NCI-H1694 (cell line): ENCODE results near the gene ICAM4.

Experiments used
- DNase-seq: peaks from one replicate; lab custom pipeline; 2025; lab: John Stamatoyannopoulos, UW

Gene ICAM4

DNA sequence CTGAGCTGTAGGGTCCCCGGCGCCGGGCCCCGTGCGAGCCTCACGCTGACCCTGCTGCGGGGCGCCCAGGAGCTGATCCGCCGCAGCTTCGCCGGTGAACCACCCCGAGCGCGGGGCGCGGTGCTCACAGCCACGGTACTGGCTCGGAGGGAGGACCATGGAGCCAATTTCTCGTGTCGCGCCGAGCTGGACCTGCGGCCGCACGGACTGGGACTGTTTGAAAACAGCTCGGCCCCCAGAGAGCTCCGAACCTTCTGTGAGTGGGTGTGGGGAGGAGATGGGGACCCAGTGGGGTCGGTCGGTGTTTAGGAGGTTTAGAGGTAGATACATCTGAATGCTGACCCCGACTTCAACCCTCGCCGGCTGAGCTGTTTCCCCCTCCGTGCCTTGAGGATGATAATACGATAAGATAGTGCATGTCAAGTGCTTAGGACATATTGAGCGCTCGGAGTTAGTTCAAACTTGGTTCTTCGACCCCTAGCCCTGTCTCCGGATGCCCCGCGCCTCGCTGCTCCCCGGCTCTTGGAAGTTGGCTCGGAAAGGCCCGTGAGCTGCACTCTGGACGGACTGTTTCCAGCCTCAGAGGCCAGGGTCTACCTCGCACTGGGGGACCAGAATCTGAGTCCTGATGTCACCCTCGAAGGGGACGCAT is 4.9 kb downstream of the ICAM4 start:
- no peak for DNase-seq

DNA sequence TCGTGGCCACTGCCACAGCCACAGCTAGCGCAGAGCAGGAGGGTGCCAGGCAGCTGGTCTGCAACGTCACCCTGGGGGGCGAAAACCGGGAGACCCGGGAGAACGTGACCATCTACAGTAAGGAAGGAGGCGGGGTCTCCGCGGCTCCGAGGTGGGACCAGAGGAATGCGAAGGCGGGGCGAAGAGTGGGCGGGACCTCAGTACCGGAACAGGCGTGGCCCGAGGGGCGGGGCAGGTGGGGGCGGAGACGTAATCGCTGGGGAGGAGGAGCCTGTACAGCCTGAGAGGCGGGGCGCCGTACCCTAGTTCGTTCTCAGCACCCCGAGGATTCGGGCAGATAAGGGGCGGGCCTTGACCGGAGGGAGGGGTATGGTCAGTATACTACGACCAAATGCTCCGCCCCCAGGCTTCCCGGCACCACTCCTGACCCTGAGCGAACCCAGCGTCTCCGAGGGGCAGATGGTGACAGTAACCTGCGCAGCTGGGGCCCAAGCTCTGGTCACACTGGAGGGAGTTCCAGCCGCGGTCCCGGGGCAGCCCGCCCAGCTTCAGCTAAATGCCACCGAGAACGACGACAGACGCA is 5.5 kb downstream of the ICAM4 start:
- peak; percentile 65 for DNase-seq

DNA sequence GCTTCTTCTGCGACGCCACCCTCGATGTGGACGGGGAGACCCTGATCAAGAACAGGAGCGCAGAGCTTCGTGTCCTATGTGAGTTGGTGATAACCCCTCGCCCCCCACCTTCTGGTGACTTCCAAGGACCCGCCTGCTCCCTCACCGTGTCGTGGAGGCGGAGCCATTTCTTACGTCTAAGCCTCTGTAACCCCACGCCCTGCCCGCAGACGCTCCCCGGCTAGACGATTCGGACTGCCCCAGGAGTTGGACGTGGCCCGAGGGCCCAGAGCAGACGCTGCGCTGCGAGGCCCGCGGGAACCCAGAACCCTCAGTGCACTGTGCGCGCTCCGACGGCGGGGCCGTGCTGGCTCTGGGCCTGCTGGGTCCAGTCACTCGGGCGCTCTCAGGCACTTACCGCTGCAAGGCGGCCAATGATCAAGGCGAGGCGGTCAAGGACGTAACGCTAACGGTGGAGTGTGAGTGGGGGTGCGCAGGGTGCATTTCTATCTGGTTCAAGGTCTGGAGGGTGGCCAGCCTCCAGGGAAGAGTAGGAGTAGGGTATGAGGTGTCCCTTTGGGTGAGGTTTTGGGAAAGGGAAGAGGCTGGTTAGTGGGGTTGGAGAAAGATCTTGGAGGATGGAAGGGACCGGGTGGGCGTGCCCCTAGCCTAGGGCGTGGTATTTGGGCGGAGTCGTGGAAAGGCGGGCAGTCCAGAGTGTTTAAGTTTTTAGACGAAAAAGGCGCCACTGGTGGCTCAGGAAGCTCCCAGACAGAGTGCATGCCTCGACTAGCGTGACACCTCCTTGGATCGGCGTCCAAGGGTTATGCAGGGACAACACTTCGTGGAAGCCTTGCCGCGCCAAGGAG is 6.3 kb downstream of the ICAM4 start:
- DNase-seq, result no peak

DNA sequence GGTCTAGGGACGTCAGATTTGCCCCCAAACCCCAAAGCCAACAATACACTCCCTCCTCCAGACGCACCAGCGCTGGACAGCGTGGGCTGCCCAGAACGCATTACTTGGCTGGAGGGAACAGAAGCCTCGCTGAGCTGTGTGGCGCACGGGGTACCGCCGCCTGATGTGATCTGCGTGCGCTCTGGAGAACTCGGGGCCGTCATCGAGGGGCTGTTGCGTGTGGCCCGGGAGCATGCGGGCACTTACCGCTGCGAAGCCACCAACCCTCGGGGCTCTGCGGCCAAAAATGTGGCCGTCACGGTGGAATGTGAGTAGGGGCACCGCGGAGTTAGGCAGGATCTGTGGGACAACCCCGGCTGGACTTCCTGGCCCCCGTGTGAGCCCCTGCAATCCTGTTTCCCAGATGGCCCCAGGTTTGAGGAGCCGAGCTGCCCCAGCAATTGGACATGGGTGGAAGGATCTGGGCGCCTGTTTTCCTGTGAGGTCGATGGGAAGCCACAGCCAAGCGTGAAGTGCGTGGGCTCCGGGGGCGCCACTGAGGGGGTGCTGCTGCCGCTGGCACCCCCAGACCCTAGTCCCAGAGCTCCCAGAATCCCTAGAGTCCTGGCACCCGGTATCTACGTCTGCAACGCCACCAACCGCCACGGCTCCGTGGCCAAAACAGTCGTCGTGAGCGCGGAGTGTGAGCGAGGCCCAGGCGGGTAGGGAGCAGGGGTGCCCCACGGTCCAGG is 7.0 kb downstream of the ICAM4 start:
- no peak for DNase-seq

DNA sequence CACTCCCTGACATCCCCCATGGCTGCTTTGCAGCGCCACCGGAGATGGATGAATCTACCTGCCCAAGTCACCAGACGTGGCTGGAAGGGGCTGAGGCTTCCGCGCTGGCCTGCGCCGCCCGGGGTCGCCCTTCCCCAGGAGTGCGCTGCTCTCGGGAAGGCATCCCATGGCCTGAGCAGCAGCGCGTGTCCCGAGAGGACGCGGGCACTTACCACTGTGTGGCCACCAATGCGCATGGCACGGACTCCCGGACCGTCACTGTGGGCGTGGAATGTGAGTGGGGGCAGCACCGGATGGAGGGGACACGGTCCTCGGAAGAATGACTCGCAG is 7.6 kb downstream of the ICAM4 start:
- DNase-seq, result no peak

DNA sequence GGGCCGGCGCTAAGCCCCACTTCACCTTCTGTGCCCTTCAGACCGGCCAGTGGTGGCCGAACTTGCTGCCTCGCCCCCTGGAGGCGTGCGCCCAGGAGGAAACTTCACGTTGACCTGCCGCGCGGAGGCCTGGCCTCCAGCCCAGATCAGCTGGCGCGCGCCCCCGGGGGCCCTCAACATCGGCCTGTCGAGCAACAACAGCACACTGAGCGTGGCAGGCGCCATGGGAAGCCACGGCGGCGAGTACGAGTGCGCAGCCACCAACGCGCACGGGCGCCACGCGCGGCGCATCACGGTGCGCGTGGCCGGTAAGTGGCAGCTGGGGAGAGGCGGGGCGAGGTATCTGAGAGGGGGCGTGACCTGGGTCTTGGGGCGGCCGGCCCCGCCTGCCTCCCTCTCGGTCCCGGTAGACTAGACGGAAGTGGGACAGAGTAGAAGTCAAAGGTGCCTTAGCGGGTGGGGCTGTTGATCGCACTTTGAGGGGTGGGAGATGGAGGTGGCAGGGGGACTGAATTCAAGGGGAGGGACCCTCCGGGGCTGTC is 8.6 kb downstream of the ICAM4 start:
- no peak for DNase-seq

DNA sequence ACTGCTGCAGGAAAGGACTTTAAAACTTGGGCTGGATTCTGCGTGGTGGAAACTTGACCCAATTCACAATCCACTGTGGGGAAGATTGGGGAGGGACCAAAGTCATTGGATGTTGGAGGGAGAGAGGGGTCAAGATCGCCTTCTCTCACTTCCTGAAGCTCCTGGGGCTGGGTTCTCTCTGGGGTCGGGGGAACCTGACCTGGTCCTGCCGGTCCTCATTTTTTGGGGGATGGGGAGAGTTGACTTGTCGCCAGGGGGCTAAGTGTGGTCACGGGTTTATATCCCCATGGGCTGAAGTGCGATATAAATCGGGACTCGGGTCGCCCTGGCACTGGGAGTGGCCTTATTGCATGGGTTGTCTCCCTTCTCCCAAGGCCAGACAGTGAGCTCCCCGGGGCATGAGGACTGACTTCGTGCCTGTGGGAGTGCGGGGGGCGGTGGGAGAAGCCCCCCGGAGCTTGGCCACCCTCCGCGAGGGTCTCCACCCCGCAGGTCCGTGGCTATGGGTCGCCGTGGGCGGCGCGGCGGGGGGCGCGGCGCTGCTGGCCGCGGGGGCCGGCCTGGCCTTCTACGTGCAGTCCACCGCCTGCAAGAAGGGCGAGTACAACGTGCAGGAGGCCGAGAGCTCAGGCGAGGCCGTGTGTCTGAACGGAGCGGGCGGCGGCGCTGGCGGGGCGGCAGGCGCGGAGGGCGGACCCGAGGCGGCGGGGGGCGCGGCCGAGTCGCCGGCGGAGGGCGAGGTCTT is 9.3 kb downstream of the ICAM4 start:
- no peak for DNase-seq

DNA sequence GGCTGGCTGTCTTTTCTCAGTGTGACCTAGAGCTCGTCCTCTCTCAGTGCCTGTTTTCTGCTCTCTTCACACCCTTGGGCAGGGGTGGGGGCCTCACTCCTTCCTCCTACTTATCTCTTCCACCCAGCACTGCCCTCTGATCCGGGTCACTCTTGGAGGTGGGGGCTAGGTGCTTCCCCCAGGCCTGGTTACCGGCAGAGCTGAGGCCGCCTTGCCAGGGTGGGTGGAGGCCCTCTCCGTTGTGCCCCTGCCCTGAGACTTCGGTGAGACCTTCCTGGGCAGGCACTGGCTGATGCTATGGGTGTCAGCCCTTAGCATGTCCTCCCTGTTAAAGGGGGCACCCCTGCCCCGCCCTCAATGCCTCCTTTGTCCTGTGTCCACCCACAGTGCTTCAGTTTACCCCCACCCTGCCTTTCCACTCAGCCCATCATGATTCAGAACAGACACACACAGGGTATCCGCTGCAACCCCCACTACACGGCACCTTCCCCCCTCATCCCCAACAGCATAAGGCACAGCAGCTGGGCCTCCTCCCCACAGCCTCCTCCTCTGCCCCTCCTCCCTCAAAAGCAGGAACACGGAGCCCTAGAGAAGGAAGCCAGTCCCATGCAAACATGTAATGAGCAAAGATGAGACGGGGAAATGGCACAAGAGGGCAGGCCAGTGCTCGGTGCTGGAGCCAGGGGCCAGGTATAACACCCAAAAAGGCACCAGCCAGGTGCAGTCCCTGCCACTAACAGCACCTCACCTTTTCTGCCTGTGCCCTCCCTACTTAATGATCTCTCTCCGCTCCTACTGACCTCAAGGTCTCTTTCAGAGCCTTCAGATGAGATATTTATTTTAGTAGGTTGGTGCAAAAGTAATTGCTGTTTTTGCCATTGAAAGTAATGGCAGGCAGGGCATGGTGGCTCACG is 13.0 kb downstream of the ICAM4 start:
- DNase-seq, result peak; percentile 47

DNA sequence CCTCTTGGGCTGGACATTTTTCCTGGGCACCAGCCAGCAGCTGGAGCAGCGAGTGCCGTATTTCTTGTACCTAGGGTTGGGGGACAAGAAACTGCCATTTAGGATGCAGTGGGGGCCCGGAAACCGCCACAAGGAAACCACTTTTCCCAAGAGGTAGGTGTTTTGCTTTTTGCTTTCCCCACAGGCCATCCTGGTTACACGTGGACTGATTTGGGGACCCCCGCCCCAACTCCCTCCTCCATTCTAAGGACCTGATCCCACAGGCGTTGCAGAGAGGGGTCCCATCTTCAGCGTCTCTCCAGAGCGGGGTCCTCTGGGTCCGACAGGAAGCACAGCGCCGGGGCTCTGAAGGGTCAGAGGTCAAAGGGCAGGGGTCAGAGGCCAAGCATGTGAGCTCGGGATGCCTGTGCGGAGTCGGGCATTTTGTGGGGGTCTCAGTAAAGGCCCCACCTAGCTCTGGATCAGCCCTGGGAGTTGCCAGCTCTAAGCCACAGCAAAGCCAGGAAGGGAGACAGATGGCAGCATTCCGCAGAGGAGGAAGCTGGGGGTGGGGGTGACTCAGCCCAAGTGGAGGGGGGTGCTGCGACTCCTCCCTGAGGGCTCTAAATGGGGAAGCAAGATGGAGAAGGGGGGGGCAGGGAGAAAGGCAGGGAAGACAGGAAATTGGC is 18.5 kb downstream of the ICAM4 start:
- no peak for DNase-seq

DNA sequence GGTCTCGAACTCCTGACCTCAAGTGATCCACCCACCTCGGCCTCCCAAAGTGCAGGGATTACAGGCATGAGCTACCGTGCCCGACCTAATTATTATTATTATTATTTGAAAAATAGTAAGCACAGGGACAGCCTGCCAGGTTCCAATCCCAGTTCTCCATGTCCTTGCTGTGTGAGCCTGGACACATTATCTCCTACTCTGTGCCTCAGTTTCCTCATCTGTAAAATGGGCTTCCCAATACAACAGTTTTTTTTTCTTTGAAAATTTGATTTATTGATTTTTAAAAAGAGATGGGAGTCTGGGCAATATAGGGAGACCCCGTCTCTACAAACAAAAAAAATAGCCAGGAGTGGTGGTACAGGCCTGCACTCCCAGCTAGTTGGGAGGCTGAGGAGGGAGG is 19.6 kb downstream of the ICAM4 start:
- DNase-seq, result no peak

DNA sequence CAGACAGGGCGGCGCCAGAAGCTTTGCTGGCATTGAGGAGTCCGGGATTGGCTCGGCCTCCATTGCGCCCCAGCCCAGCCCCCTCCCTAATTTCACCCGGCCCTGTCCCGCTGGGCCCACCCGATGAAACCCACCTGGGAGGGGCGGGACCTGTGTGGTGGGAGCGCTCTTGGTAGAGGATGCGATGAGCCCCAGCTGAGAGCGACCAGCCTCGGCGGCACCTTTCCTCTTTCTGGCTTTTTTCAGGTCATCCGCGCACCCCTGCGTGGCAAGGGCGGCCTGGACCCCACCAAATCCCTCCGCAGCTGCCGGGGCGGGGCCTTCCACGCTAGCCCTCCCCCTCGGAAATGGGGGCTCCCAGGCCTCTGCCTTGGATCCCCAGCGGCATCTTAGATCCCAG is 22.7 kb downstream of the ICAM4 start, which contains the start of gene ZGLP1:
Gene ZGLP1 (minus strand): TSS at position 393 of the 400 bp plus-strand sequence.
- DNase-seq, result no peak

DNA sequence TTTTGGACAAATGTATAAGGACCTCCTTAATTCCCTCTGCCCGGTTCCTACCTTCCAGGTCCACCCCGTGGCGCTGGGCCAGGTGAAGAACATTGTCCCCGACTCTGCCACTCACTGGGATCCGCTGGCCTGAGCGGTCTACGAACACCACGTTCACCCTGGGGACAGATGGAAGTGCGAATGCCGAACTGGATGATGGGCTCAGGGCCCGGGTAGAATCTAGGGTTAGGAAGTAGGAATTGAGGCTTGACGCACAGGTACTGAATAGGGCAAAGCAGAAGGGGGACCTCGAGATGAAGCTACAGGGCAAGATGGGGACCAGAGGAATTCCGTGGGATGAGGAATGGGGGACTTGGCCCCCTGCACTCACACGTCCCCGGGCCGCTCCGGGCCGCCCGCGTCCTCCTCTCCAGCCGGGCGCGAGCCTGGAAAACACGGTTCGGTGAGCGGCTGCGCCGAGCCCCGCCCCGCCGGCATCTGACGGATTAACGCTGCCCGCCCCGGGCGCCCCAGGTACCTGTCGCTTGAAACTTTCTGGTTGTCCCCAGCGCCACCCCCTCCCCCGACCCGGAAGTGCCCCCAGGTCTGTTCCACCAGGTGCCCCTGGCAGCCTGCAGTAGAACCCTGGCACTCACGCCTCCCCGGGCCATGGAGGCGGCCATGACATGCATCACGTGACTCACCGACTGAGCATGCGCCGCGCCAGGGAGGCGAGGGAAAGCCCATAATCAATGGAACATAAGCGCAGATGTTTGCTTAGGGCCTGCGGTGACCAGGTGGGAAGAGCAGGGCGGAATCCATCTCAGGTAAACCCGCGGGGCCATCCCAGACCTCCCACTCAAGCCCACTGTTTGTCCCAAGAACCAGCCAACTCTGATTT is 28.8 kb downstream of the ICAM4 start, which contains the start of gene FDX2:
Gene FDX2 (minus strand): TSS at position 681 of the 880 bp plus-strand sequence. CDS start 19 bp downstream, at position 662.
- peak; percentile 68 for DNase-seq

DNA sequence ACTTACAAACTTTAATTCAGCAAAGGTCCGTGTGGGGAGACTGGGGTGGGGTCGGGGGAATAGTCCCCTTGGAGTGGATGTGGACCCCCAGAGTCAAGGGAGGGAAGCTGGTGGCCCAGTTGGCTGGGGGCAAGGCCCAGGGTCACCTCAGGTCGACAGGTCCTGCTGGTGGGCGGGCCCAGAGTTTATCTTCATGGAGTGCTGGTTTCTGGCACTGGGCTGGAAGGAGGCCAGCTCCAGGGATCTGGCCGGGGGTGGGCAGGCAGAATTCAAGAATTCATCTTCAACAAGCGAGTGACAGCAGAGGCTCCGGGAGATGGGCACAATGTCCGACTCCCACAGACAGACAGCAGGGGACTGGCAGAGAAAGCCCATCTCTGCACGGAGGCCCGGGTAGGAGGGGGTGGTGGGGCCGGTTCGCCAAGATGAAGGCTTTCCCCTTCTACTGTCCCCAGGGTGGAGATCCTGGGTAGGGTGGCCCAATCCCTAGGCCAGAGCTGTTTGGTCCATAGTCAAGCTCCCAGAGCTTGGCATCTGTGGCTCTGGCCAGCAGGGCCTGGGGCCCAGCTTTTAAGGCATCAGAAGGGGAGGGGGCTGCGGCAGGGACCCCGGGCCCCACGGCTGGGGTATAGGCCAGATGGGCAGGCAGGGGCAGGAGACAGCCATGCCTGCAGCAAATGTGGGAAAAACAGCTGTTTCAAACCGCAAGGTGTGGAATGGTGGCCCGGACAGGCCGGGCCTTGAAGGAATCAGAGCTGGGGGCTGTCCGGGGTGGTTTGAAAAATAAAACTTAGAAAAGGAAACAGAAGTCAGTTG is 29.7 kb downstream of the ICAM4 start:
- DNase-seq, result no peak

DNA sequence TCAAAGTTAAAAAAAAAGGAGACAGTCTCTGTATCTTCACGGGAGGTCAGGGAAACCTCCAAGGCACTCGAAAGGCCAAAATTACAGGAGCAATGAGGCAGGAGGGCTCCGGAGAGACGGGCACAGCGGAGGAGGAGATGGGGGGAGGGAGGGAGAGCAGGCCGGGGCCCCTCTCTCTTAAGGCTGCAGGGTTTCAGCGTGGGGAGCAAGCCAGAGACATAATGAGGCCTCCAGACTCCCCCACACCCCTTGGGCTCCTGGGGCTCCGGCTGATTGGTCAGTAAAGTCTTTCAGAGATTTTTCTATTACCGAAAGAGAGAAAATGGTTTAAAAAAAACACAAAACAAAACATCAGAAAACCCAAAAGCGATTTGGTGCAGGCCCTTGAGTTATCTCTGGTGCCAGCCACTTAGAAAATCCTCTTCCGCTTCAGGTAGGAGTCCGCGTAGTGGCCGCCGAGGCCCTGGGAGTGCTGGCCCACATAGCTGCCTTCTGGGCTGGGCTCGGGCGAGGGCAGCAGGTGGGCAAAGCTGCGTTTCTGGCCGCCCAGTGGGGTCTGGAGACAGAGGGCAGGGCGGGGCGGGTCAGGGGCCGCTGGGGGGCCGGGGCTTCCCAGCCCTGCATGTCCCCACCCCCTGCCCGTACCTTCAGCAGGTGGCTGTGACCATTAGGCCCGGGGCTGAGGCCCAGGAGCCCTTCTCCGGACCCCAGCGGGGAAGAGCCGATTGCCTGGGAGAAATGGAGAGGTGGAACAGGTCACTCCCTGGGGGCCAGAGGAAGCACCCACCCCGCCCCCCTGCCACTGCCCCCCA is 30.5 kb downstream of the ICAM4 start:
- no peak for DNase-seq

DNA sequence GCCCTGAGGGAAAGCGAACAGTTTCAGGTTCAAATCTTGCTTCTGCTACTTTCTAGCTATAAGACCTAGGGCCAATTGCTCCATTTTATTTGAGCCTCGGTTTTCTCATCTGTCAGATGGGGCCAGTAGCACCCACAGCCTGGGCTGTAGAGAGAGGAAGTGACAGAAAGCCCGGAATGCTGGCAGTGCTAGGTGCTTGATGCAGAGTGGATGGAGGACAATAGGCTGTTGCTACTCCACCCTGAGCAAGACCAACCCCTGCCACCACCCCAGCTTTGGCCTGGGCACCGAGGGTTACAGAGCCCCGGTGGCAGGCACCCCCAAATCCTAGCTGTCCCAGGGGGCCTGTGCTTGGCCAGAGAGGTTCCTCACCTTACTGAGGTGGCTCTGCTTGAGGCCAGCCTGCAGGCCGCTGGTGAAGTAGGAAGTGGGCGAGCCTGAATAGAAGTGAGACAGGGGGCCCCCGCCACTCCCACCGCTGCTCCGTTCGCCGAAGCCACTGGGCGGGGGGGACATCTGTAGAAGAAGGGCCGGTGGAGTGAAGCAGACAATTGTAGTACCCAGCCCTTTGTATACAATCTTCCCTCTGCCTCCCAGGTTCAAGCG is 31.2 kb downstream of the ICAM4 start:
- no peak for DNase-seq

DNA sequence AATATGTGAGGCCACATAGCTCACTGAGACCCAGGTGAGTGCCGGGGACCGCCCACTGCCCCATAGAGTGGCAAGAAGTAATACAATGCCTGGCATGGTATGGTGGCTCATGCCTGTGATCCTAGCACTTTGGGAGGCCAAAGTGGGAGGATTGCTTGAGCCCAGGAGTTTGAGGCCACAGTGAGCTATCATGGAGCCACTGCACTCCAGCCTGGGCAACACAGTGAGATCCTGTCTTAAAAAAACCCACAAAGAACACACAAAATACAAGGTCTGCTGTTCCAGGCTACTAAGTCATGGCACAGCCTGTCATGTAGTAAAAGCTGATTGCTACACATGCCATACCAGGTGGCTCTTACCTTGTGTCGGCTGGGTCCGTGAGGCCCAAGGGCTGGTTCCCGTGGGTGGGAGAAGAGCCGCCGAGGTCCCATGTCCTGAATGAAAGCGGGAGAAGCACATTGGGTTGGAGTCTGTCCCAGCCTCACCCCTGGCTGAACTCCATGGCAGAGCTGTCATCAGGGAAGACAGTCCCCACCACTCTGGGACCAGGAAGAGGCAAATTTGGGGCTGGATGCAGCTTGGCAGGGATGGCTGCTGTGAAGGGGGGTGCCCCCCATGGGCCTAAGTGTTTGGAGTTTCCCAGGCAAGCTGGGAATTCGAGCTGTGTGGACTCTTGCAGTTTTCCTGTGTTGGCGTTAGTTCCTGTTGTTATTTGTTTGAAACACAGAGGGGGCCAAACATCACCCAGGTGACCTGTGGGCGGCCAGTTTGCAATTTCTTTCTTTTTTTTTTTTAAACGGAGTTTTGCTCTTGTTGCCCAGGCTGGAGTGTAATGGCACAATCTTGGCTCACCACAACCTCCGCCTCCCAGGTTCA is 32.3 kb downstream of the ICAM4 start:
- DNase-seq, result no peak
